Aorta (tissue), 5 donors: Measurements from ENCODE around the gene TTC33. TPM values are rescaled to one million over a fixed set of nuclear protein-coding genes. Genes with fewer than 3 reads are reported as not detected.
"Not testable (repeated sequence)": the region's sequence is repeated elsewhere in the genome, so short reads cannot be mapped to it uniquely, and the experiment has no call there.

ENCODE experiments used
- ATAC-seq: fragments of 200-7000 bp; cut with Tn5 transposase; one replicate; pipeline ENCODE4 v1.9.1; 2022; ENCODE audit warnings: moderate library complexity; ENCODE audit not compliant: low FRiP score
- DNase-seq, 2 donors: peaks; one replicate each; pipeline ENCODE4 v3.0.0-alpha.2; 2020
- H3K27ac ChIP-seq, 2 donors: one replicate each; pipeline ENCODE4 v1.5.1; 2013; ENCODE audit warnings: low read length in 2 of 2, mild to moderate bottlenecking in 2 of 2, moderate library complexity in 2 of 2, control low read depth in 1 of 2, inconsistent platforms in 1 of 2, low read depth in 1 of 2
- H3K27me3 ChIP-seq, 2 donors: one replicate each; pipeline ENCODE4 v1.6.1; 2013; ENCODE audit warnings: control low read depth in 1 of 2, low read length in 1 of 2, mild to moderate bottlenecking in 1 of 2, moderate library complexity in 1 of 2; ENCODE audit not compliant: insufficient read depth in 2 of 2, control insufficient read depth in 1 of 2
- H3K36me3 ChIP-seq, 2 donors: one replicate each; pipeline ENCODE4 v1.6.1; 2013; ENCODE audit warnings: control low read depth in 1 of 2, low read length in 1 of 2, mild to moderate bottlenecking in 1 of 2; ENCODE audit not compliant: insufficient read depth in 2 of 2, control insufficient read depth in 1 of 2
- H3K4me1 ChIP-seq, 2 donors: one replicate each; pipeline ENCODE4 v1.6.1; 2013; ENCODE audit warnings: low read length in 2 of 2, control low read depth in 1 of 2, mild to moderate bottlenecking in 1 of 2, moderate library complexity in 1 of 2; ENCODE audit not compliant: insufficient read depth in 2 of 2, control insufficient read depth in 1 of 2
- H3K4me3 ChIP-seq, 2 donors: one replicate each; pipeline ENCODE4 v1.5.1; 2013; ENCODE audit warnings: low read length in 2 of 2, control low read depth in 1 of 2, mild to moderate bottlenecking in 1 of 2
- H3K9me3 ChIP-seq: one replicate; pipeline ENCODE4 v1.6.1; 2013; ENCODE audit warnings: mild to moderate bottlenecking, low read length; ENCODE audit not compliant: control insufficient read depth
- WGBS, 2 donors: extraction: QIAGEN DNeasy Blood & Tissue Kit; methylation state at CpG; one replicate each; pipeline ENCODE4 v1.1.7; 2013; 5-methylcytosine and 5-hydroxymethylcytosine counted together
- intact Hi-C, 2 donors: fragments of 100-400 bp; cut with DNase I; formaldehyde crosslinking; loops; one replicate each; pipeline versions ENCODE4 v1.14.2 to v1.15.0; 2022
- polyA plus RNA-seq, 2 donors: library from polyadenylated mRNA; stranded (reverse); fragments of 200-250 nt; gene quantifications; one replicate each; pipeline ENCODE4 v1.2.3, GENCODE V29; 2013
- total RNA-seq, 2 donors: library from RNA; stranded (reverse); fragmentation: NEBNext Ultra II Directional; extraction: Animal tissue kit (Norgen Biotek cat#: 25700); gene quantifications; one replicate each; pipeline ENCODE4 v1.2.1, GENCODE V29; 2021
- donor health status: healthy with polysubstance abuse.
- donor health status: Bipolar disorder and iron deficiency.
- donor health status: DM: no; HTN: no; CAD: no.
- donor health status: DM: no; HTN: no; CAD: no.
- donor health status: DM: yes; HTN: yes; CAD: no.

TTC33 gene
- total and polyA plus RNA-seq, 4 donors = 11.9 to 19.4 (median 15.8) TPM

- intact Hi-C loops = no loop called here
- Histone ChIP-seq H3K27ac (no peak overlapping the region), H3K27me3 (no peaks in the 10 kb centered on the region), H3K9me3 (no peaks in the 10 kb centered on the region), H3K4me3 (no peak overlapping the region), H3K4me1 (no peaks in the 10 kb centered on the region), H3K36me3 (peaks cover 4 to 5% of the 10 kb centered on the region in 2 donors)
- no peak for DNase-seq
- ATAC-seq = no peak
Observed at GRCh38 chr5:40717281-40717680, 38.5 kb downstream of the TTC33 start.

GRCh38 chr5:40716590-40716989 is 39.2 kb downstream of the TTC33 start:
- Histone ChIP-seq H3K4me3 (no peak overlapping the region), H3K27me3 (no peaks in the 10 kb centered on the region), H3K4me1 (no peaks in the 10 kb centered on the region), H3K9me3 (no peaks in the 10 kb centered on the region), H3K36me3 (peaks cover 4 to 5% of the 10 kb centered on the region in 2 donors), H3K27ac (no peak overlapping the region)
- DNase-seq = no peak
- intact Hi-C loops = no loop called here
- 90 to 94% methylated on average over 2 of the region's 2 CpGs for WGBS, 2 donors
- ATAC-seq = no peak

GRCh38 chr5:40716000-40716399 is 39.8 kb downstream of the TTC33 start:
- Histone ChIP-seq H3K36me3 (peaks cover 3 to 4% of the 10 kb centered on the region in 2 donors), H3K27ac (no peak overlapping the region), H3K4me1 (no peaks in the 10 kb centered on the region), H3K27me3 (no peaks in the 10 kb centered on the region), H3K4me3 (no peak overlapping the region), H3K9me3 (no peaks in the 10 kb centered on the region)
- no peak for DNase-seq
- 28 to 32% methylated on average over 2 of the region's 2 CpGs for WGBS, 2 donors
- no peak for ATAC-seq
- intact Hi-C loops = no loop called here

GRCh38 chr5:40714001-40714400 is 41.8 kb downstream of the TTC33 start:
- no peak for DNase-seq
- H3K27ac ChIP-seq = no peak overlapping the region
- H3K9me3 ChIP-seq = peaks cover 1% of the 10 kb centered on the region
- intact Hi-C loops = no loop called here
- no peak for ATAC-seq
- no peaks in the 10 kb centered on the region for H3K4me1 ChIP-seq
- no peaks in the 10 kb centered on the region for H3K36me3 ChIP-seq
- no peaks in the 10 kb centered on the region for H3K27me3 ChIP-seq
- H3K4me3 ChIP-seq = no peak overlapping the region

- DNase-seq, H3K9me3 ChIP-seq, H3K4me1 ChIP-seq, H3K27me3 ChIP-seq, H3K36me3 ChIP-seq, H3K4me3 ChIP-seq, H3K27ac ChIP-seq, intact Hi-C loops, ATAC-seq: not testable (repeated sequence)
Observed at GRCh38 chr5:40710575-40710974, 45.2 kb downstream of the TTC33 start.

- DNase-seq, H3K9me3 ChIP-seq, H3K4me3 ChIP-seq, intact Hi-C loops, H3K27me3 ChIP-seq, H3K36me3 ChIP-seq, H3K4me1 ChIP-seq, ATAC-seq, H3K27ac ChIP-seq: not testable (repeated sequence)
- WGBS, 2 donors = 91 to 97% methylated on average over 1 of the region's 1 CpG
Observed at GRCh38 chr5:40705484-40705883, 50.3 kb downstream of the TTC33 start.

GRCh38 chr5:40702027-40702426 is 53.7 kb downstream of the TTC33 start:
- intact Hi-C loops, ATAC-seq, H3K4me3 ChIP-seq, DNase-seq, H3K27ac ChIP-seq, H3K27me3 ChIP-seq, H3K36me3 ChIP-seq, H3K9me3 ChIP-seq, H3K4me1 ChIP-seq: not testable (repeated sequence)

GRCh38 chr5:40700116-40700782 is 55.5 kb downstream of the TTC33 start:
- intact Hi-C loops = no loop called here
- Histone ChIP-seq H3K4me1 (no peaks in the 10 kb centered on the region), H3K36me3 (no peaks in the 10 kb centered on the region), H3K9me3 (no peaks in the 10 kb centered on the region), H3K27me3 (no peaks in the 10 kb centered on the region), H3K4me3 (no peak overlapping the region), H3K27ac (no peak overlapping the region)
- DNase-seq (no peak), ATAC-seq (no peak)
- WGBS, 2 donors = 90 to 92% methylated on average over 5 of the region's 5 CpGs

- Histone ChIP-seq H3K36me3 (no peaks in the 10 kb centered on the region), H3K27me3 (no peaks in the 10 kb centered on the region), H3K4me1 (no peaks in the 10 kb centered on the region), H3K9me3 (no peaks in the 10 kb centered on the region), H3K27ac (no peak overlapping the region), H3K4me3 (no peak overlapping the region)
- no peak for ATAC-seq
- intact Hi-C loops = no loop called here
- no peak for DNase-seq
Observed at GRCh38 chr5:40694433-40694832, 61.3 kb downstream of the TTC33 start.
